Breast epithelium (tissue), 3 donors: ENCODE results near the gene CELF5.

Source experiments
- CTCF ChIP-seq, 3 donors: fragments of 450-650 bp; IDR thresholded peaks; one replicate each; pipeline ENCODE4 v1.5.1; 2016 to 2017; ENCODE audit warnings: antibody characterized with exemption in 3 of 3, mild to moderate bottlenecking in 3 of 3, moderate library complexity in 3 of 3
- POLR2A ChIP-seq: fragments of 450-650 bp; IDR thresholded peaks from one replicate; pipeline ENCODE4 v1.6.1; 2016; ENCODE audit warnings: antibody characterized with exemption, mild to moderate bottlenecking, moderate library complexity
- POLR2AphosphoS5 ChIP-seq, 3 donors: sonication (generic); formaldehyde crosslinking; IDR thresholded peaks; one replicate each; pipeline ENCODE4 v1.6.1; 2017; ENCODE audit warnings: antibody characterized with exemption in 3 of 3

GRCh38 chr19:3316132-3316648 lies 91.7 kb downstream of the CELF5 start:
- TF ChIP-seq CTCF (IDR thresholded peaks at IDR 0.05) (no peak), POLR2A (no peak), POLR2AphosphoS5 (IDR thresholded peaks at IDR 0.05) (no peak)
